Lung microvascular endothelial cell (primary cell): ENCODE results near the gene FAM124A. TPM values are rescaled to one million over a fixed set of nuclear protein-coding genes. Genes with fewer than 3 reads are reported as not detected.
A peak's percentile ranks its signal among the peaks of the same experiment; 100 is the strongest.

Source experiments
- DNase-seq, 2 donors: peaks; one replicate each; pipeline versions ENCODE4 v3.0.0 to v3.0.0-alpha.2; 2010; ENCODE audit warnings: low read depth in 2 of 2
- total RNA-seq: library from RNA; depleted of rRNA; stranded (reverse); fragments of >200 nt; gene quantifications from 2 replicates; pipeline ENCODE4 v1.2.1, GENCODE V29; 2014

Gene FAM124A
- total RNA-seq, 1 donor from 2014 or later: 3.4 TPM

- no peak for DNase-seq
Measured at GRCh38 chr13:51305271-51305967, 83.2 kb downstream of the FAM124A start.

GRCh38 chr13:51308781-51309180 is 86.6 kb downstream of the FAM124A start:
- no peak for DNase-seq

- no peak for DNase-seq
Measured at GRCh38 chr13:51311231-51311630, 89.0 kb downstream of the FAM124A start.

GRCh38 chr13:51311957-51312520 is 89.8 kb downstream of the FAM124A start:
- DNase-seq: no peak

- no peak for DNase-seq
Measured at GRCh38 chr13:51313619-51314018, 91.4 kb downstream of the FAM124A start.

- DNase-seq: peak in 1 of 2 donors; percentile 34
Measured at GRCh38 chr13:51317262-51317661, 95.1 kb downstream of the FAM124A start.

- no peak for DNase-seq
Measured at GRCh38 chr13:51318015-51318414, 95.8 kb downstream of the FAM124A start.

GRCh38 chr13:51318876-51319275 is 96.7 kb downstream of the FAM124A start:
- no peak for DNase-seq

GRCh38 chr13:51321836-51322235 is 99.6 kb downstream of the FAM124A start:
- no peak for DNase-seq

- DNase-seq: no peak
Measured at GRCh38 chr13:51322826-51323225, 100.6 kb downstream of the FAM124A start.

- DNase-seq: no peak
Measured at GRCh38 chr13:51323824-51324511, 101.8 kb downstream of the FAM124A start.

GRCh38 chr13:51324714-51325420 is 102.7 kb downstream of the FAM124A start:
- DNase-seq: no peak

GRCh38 chr13:51325837-51326236 is 103.6 kb downstream of the FAM124A start:
- no peak for DNase-seq

- DNase-seq: no peak
Measured at GRCh38 chr13:51326777-51327176, 104.6 kb downstream of the FAM124A start.

- DNase-seq: no peak
Measured at GRCh38 chr13:51327961-51328360, 105.8 kb downstream of the FAM124A start.

- no peak for DNase-seq
Measured at GRCh38 chr13:51328488-51328887, 106.3 kb downstream of the FAM124A start.

- no peak for DNase-seq
Measured at GRCh38 chr13:51329606-51330005, 107.4 kb downstream of the FAM124A start.

GRCh38 chr13:51330791-51331190 is 108.6 kb downstream of the FAM124A start:
- peak in 1 of 2 donors; percentile 5 for DNase-seq

GRCh38 chr13:51331354-51331861 is 109.2 kb downstream of the FAM124A start:
- no peak for DNase-seq

- no peak for DNase-seq
Measured at GRCh38 chr13:51332566-51333361, 110.6 kb downstream of the FAM124A start.

- no peak for DNase-seq
Measured at GRCh38 chr13:51333421-51333820, 111.2 kb downstream of the FAM124A start.
